Measurements from ENCODE around the gene CARD10.
"Not testable (repeated sequence)": the region's sequence is repeated elsewhere in the genome, so short reads cannot be mapped to it uniquely, and the experiment has no call there.

CARD10 gene

DNA sequence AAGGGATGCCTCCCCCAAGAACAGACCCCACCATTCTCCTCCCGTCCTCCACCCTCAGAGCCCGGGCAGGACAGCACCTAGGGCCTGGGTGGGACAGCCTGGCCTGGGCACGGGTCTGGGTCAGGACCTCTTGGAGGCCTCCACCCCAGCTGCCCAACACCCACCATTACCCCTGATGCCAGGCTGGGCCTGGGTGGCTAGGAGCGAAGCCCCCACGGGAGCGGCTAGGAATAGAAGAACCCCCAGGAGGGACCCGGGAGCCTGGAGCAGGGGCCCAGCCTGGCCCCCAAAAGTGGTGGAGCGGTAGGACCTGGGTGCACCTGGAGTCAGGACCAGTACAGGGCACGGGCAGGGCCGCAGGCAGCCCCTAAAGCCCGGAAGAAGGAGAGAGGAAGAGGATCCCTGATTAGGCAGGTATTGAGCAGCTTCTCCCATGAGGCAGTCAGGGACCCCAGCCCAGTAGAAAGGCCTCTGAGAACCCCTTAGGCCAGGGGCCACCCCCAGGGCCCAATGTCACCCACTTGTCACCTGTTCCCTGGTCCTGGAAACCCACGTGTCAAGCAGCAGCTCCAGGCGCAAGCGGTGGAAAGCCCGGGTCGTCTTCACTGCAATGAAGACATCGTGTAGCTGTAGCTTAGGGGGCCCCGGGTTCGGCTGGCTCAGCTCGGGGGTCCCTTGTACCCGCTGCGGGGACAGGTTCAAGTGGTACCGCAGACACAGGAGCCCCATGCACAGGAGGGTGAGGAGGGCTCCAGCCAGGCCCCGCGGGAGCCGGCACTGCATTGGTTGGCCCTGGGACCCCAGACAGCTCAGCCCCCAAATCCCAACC is 33.6 kb downstream of the CARD10 start:
- peak in 1 of 2 donors; percentile 19 for DNase-seq (ENCODE audit: low read depth in 2 of 2)

DNA sequence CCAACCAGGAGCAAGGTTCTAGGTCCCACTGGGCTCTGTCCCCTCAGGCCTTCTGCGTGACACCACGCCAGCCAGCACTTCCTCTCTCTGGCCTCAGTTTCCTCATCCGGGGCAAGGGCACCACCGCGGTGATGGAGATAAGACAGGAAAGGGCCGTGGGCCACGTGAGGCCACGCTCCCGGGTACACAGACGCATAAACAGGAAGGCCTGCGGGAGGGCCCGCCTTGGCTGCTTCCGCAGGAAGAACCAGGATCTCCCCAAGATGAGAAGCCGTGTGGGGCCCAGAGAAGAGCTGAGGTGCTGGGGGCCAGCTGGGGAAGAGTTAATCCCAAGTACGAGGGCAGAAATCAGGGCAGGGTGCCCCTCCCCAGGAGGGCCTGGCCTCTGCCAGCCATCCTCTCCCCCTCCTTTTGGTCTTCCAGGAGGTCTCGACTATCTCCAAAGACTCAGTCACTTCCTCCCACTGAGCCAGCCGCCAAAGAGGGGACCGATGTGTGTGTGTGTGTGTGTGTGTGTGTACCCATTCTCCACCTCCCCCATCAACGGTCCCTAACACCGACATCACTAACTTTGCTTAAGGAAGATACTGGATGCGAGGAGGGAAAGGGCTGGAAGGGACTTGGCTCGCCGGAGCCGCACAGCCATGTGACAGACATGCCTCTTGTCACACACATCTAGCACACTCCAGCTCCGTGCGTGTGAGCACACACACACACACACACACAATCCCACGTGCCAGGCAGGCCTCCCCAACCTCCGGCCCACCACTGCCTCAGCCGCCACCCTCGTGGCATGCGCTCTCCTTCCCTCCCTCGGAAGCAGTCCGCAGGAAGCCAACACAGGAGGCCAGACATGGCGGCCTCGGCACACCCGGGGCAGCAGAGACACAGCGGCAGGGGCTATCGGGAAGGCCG is 34.5 kb downstream of the CARD10 start:
- peak; percentile 52 to 72 for DNase-seq (ENCODE audit: low read depth in 2 of 2)

DNA sequence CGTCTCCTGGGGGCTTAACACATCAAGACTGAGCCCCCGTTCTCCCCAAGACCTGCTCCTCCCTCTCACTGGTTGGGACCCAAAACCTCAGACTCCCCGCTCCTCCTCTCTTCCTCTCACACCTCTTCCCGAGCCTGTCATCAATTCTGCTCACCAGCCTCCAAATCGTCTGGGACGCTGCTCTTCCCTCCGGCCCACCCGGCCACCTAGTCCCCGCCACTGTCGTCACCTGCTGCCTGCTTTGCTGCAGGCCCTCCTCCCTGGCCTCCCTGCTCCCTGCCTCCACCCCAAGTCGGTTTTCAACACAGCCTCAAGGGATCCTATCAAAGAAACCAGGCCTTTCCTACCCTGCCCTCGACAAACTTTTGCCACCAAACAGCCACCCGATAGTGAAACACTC is 36.2 kb downstream of the CARD10 start:
- no peak for DNase-seq (ENCODE audit: low read depth in 2 of 2)

DNA sequence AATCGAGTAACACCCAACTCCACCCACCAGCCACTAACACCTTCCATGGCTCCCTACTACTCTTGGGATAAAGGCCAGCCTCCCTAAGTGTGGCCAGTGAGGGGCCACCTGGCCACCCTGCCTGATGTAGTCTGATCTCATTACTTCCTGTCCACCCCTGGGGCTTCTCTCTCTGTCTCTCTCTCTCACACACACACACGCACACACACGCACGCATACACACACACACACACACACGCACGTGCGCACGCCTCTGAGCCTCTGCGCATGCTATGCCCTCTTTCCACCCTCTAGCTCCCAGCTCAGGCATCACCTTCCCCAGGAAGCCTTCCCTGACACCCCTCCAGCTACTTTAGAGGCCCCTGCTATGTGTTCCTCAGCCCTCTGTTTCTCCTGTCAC is 37.0 kb downstream of the CARD10 start:
- no peak for DNase-seq (ENCODE audit: low read depth in 2 of 2)

DNA sequence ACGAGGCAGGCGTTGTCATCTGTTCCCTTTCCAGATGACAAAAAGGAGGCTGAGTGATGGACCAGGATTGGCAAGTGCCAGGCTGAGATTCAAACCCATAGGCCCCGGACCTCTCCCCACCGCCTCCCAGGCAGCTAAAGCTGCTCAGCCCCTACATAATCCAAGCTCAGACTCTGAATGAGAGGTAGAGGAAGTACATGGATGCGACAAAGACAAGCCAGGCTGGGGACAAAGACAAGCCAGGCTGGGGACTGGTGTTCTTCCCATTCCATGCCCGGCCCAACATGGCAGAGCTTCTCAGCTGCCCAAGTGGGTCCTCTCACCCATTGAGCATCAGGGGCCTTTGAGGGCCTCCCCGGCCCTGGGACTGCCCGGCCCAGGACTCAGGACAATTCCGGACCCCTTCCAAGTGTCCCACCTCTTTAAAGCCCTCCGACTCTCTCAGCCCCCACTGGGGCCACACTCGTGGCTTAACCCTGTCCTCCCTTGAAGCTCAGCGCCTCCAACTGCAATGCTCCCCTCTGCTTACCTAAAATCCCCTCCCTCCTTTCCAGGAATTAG is 37.8 kb downstream of the CARD10 start:
- no peak for DNase-seq (ENCODE audit: low read depth in 2 of 2)

DNA sequence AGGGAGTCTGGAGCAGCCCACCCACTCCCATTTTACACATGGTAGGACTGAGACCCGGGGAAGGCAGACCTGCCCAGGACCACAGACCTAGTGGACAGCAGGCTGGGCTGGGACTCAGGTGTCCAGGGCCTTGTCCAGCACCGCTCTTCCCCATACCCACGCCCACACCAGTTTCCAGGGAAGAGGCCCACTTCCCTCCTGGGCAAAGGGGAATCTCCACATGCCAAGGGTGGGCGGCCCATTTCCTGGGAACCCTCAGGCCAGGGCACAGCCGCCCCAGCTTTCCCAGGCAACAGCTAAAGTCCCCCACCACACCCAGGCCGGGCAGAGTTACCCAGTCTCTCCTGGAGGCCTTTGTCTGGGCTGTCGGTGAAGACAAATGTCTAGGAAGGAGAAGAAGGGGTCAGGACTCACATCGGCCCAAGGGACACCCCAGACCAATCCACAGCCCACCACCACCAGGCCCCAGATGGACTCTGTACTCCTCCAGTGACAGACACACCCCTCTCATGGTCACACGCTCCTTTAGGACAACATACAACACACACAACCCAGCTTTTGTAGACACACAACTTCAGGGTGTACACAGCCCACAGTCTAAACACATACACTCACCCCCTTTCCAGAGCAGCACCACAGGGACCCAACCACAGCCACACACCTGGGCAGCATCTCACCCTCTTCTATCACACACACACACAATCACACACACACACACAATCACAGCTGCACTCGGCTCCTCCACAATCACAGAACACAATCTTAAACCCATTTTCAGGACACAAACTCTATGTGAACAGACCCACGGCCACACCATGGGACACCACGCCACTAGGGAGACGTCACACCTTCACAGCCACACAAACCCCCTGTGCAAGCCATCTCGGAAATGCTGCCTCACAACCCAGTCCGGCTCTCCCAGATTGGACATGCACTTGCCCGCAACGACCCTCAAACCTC is 38.5 kb downstream of the CARD10 start:
- no peak for DNase-seq (ENCODE audit: low read depth in 2 of 2)

DNA sequence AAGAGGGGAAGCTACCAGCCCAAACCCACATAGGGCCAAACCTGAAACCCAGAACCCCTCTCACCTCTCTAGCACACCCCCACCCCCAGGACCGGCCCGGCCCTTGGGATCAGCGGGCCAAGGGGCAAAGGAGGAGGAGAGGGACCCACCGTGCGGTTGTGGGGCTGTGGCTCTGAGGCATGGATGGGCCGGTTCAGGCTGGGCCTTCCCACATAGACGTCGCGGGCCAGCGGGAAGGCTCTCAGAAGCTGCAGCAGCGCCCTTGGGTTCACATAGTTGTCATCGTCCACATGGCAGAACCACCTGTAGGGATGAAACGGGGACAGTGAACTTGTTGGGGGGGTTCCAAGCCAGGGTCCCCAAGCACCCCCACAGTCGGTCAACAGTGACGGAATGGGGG is 40.0 kb downstream of the CARD10 start:
- DNase-seq (ENCODE audit: low read depth in 2 of 2), result no peak

DNA sequence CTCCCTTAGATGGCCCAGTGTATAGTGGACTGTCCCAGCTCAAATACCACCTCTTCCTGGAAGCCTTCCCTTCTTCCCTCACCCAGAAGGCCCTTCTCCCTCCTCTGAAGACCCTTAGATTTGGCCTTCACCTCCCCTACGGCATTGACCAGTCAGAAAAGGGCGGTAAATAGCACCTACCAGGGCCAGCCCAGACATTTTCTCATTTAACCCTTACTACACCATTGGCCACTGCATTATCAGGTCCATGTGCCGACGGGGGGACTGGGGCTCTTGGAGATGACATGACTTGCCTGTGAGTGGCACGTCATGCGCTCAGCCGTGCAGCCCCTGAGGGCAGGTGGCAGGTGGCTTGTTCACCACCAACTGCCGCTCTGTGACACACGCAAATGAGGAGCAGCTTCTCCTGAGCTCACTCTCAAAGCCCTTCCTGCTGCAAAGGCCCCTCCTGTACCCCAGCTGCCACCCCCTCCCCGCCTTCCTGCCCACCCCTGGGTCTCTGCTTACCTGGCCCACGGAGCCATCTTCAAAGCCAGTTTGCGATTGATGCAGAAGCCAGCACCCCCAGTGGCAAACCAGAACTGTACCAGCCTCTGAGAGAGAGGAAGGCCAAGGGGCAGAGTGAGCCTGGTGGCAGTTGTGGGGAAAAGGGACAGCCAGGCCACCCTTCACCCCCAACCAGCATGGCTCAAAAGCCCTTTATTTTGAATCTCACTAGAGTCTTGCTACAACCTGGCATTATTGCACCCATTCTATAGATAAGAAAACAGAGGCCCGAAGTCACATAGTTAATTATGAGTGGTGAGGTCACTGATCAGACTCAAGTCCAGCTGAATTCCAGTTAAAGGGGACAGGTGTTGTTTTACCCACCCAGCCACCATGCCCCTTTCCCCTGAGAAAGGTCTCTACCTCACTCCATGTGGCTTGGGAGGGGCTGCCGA is 42.6 kb downstream of the CARD10 start:
- DNase-seq (ENCODE audit: low read depth in 2 of 2), result no peak

DNA sequence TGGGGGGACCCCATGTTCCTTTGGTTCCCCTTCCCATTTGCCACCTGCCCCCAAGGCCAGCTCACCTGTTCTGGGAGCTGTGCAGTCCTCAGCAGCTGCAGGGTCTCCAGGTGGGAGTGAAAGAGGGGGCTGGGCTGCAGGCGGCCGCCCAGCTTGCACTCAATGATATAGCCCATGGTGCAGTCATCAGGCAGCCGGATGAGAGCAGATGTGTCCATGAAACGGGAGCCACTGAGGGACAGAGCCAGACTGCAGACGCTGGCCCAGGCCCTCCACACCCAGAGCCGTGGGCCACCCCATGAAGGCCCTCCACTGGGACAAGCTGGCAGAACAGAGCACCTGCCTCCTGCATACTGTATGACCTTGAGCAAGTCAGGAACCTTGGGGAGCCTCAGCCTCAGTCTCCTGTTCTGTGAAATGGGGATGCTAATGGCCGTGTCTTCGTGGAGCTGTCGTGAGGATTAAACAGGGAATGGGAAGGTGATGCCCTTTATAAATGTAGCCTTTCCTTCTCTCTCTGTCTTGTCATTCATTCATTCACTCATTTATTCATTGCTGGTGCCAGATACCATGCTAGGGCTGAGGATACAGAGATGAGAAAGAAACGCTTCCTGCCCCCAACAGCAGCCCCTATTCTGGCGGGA is 44.6 kb downstream of the CARD10 start:
- DNase-seq (ENCODE audit: low read depth in 2 of 2), result no peak

DNA sequence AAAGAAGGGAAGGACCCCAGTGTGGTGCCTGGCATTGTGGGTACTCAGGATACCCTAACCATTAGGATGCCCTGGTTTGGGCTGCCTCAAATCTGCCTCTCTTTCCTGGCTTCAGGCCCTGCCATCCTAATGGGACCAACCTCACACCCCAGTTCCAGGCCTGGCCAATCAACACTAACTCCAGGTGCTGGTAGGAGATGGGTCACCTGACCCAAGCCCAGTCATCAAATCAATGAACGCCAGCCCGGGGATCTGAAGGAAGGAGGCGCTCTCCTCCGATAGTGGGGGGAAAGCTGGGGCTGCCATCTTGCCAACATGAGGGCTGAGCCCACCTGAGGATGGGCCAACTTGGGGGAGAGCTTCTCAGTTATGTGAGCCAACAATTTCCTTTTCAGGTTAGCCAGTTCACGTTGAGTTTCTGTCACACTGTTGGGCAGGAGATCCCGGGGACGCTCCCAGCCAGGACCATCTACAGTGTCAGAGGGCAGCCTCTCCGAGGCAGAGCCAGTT is 45.7 kb downstream of the CARD10 start:
- DNase-seq (ENCODE audit: low read depth in 2 of 2), result no peak

DNA sequence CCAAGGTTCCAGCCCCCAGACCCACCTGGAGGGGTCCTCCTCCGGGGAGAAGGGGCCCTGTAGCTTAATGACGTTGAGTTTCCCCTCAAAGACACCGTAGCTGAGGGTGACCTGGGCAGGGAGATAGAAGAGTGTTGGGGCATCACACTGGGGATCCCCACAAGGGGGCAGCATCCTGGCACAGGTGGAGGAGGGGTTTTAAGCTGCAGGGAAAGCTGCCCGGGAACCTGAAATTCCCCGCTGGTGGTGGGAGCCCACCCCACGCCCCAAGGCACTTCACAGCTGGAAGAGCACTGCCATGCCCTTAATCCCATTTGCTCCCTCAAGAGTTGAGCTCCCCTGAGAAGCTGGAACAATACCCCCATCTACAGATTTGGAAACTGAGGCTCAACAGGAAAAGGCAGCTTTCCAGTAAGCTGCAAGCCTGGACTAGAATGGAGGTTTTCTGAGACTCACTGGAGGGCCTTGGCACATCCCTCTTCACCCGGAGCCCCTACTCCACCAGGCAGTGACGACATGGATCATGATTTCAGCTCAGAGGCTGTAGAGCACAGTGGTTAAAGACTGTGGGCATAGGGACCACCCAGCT is 46.7 kb downstream of the CARD10 start:
- DNase-seq (ENCODE audit: low read depth in 2 of 2), result peak; percentile 24 to 37

DNA sequence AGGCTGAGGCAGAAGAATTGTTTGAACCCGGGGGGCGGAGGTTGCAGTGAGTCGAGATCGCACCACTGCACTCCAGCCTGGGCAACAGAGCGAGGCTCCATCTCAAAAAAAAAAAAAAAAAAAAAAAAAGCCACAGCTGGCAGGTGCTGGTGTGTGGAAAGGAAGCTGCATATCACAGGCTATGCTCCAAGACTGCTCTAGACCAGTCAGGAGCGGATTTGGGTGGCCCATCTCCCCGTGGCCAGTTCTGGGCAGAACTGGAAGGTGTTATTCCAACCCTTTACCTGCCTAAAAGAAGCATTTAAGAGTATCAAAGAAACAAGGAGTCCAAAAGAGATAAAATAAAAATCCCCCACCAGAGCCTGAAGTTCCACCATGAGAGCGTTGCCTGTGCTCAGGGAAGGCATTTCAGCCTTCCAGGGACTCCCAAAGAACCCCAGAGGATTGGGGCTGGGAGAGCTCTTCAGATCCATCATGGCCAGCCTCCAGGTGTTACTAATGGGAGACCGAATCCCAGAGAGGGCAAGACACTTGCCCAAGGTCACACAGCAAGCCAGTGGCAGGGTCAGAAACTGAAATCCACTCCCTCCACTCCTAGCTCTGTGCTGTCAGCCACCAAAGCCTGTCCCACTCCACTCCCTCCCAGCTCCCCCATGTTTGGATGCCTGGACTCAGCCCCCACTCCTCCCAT is 47.3 kb downstream of the CARD10 start:
- DNase-seq (ENCODE audit: low read depth in 2 of 2), result no peak

DNA sequence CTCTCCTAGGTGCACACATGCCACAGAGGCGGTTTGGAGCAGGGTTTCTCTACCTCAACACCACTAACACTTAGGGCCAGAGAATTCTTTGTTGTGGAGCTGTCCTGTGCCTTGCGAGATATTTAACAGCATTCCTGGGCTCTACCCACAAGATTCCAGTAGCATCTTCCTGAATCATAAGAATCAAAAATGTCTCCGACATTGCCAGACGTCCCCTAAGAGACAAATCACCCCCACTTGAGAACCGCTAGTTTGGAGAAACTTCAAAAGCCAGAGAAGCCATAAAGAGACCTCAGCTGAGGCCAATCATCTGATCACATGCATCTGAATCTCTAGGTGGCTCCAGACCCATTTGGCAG is 49.1 kb downstream of the CARD10 start:
- DNase-seq (ENCODE audit: low read depth in 2 of 2), result no peak

DNA sequence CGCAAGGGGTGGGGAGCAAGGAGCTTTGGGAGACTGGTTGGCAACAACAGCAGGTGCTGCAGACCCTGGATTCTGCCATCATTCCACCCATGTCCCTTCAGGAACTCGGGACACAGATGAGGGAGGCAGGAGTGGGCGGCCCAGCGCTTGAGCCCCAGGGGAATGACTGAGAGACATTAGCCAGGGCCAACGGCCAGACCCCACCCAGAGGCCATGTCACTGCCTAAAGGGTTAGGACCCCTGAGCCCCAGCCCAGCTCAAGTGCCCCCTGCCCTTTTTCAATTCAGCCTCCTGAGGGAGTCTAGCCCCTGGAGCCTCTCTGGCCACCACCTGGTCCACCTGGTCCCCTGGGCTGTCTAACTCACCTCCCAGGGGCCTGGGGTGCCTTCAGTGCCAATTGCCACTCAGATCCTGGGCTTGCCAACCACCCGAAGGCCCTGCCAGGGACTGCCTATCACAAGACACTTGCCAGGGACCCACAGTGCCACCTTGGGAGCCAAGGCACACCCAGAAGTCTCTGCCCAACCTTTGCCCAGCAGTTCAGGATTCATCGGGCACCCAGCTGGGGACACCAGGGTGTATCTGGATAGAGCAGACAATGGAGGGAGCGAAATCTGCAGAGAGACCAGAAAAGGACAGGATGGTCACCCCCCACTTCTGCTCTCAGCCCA is 49.7 kb downstream of the CARD10 start:
- DNase-seq (ENCODE audit: low read depth in 2 of 2), result no peak

DNA sequence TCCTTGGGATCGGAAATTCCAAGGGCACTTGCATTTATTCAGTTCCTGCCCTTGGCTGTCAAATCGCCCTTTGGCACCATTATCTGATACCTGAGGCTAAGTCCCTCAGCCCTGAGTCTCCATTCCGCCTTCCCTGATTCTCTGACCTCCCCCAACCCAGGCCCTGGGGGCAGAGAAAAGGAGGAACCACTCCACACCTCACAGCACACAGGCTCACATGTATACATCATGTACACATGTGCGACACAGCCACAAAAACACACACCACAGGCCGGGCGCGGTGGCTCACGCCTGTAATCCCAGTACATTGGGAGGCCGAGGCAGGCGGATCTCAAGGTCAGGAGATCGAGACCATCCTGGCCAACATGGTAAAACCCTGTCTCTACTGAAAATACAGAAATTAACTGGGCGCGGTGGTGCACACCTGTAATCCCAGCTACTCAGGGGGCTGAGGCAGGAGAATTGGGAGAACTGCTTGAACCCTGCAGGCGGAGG is 51.0 kb downstream of the CARD10 start:
- not testable (repeated sequence) for DNase-seq (ENCODE audit: low read depth in 2 of 2)

DNA sequence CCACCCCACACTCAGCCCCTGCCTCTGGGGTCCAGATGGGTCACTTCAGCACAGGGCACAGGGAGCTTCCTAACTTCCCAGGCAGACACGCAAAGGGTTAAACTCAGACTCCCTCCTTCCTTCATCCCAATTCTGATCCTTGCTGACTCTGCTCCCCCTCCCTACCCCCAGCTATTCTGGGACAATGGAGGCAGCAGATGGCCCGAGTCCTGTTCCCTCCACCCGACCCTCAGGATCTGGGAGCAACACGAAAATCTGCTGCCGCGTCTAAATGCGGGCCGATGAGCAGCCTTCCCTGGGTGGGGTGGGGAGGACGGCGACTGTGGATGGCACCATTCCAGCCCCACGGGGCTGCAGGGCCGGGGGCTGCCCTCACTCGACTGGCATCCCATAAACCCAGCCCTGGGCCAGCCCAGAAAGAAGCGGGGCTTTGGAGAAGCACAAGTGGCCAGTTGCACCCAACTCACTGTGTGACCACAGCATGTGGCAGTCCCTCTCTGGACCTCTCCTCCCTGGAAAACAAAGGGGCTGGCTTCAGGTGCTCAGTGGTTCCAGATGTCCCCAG is 51.7 kb downstream of the CARD10 start:
- no peak for DNase-seq (ENCODE audit: low read depth in 2 of 2)

DNA sequence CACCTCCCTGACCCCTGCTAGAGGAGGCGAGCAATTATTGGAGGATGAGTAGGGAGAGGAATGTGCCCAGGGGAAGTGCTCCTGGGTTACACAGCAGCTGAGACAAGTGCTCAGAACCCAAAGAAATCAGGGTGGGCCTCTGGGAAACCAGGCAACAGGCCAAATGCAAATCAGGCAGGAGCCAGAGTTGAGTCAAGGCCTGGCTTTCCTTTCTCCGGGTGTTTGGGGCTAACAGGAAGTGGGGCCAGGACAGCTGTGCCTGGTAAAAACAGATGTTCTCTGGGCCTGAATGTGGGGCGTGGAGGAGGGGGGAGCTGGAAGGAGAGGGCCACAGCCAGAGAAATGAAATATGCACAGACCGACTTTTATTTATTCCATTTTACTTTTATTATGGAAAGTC is 55.0 kb downstream of the CARD10 start:
- no peak for DNase-seq (ENCODE audit: low read depth in 2 of 2)

DNA sequence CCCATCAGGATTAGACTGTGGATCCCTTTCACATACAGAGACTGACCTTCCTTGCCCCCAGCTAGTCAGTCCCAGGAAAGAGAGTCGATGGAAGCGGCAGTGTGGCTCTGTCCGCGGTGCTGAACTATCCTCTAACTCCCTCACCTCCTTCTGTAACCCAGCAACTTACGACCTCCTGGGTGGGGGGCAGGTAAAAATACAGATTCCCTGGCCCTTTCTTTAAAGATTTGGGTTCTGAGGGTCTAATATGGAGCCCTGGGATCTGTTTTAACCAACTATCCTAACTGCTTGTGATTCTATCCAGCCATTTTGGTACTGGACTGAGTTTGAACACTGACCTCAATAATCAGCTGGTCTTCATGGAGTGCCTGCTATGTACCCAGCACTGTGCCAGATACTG is 56.2 kb downstream of the CARD10 start:
- DNase-seq (ENCODE audit: low read depth in 2 of 2), result no peak
